DMS53 treated with DMSO at 0.1 percent for 48 hours (cell line): ENCODE results near the gene KRT82.

ENCODE experiments used
- DNase-seq: peaks from one replicate; lab custom pipeline; 2025; ENCODE audit not compliant: unreplicated experiment; lab: John Stamatoyannopoulos, UW

KRT82 gene

DNA sequence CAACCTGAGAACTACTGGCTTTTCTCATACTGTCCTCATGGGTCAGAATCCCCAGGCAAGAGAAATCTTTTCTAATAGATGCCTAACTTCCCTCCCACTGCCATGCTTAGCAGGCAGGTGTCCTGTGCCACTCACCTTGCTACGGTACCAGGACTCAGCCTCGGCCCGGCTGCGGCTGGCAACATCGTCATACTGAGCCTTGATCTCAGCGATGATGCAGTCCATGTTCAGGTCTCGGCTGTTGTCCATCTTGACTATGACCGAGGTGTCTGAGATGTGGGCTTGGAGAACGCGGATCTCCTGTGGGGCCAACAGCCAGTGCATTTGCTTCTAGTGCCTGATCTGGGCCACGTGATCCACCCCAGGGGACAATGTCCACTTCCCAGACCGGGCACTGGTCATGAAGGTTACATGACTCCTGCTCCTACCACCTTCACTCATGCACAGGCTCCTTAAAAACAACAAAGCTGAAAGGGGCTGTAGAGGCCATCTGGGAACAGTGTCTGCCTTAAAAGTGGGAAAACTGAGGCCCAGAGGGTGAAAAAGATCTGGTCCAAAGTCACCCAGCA is 42.9 kb downstream of the KRT82 start:
- no peak for DNase-seq

DNA sequence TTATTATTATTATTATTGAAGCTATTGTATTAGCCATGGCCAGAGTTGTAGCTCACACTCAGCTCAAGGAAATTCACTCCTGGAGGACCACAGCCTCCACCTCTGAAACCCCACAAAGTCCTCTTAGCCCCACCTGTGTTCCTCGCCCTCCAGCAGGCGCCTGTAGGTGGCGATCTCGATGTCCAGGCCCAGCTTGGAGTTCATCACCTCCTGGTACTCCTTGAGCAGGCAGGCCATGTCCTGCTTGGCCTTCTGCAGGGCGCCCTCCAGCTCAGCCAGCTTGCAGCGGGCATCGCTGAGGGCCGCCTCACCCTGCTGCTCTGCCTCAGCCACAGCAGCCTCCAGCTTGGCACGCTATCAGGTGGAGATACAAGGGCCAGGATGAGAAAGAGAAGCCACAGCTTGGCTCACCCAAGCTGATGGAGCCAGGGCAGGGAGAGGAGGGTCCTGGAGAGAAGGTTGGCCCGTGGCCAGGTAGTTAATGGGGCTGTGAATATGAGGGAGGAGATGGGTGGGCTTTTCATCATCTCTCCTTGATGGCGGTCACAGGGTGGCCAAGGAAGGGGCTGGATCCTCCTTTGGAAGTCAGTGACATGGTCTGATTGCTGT is 43.9 kb downstream of the KRT82 start:
- no peak for DNase-seq

DNA sequence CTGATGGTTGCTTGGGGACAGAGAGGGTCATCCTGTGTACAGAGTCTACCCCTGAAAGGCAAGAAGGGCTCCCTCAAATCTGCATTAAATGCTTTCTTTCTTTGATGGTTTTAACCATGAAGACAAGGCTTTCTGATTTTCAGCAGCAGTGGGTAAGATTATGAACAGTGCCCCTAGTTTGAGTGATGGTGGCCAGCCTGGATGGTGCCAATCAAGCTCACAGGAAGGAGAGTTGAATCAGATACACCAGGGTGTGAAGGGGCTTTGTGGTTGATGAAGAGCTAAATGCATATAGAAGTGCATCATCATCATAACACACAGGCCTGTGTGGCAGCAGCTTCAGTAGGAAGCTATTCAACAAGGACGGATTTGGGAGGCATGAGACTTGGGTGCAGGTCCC is 44.6 kb downstream of the KRT82 start:
- no peak for DNase-seq

DNA sequence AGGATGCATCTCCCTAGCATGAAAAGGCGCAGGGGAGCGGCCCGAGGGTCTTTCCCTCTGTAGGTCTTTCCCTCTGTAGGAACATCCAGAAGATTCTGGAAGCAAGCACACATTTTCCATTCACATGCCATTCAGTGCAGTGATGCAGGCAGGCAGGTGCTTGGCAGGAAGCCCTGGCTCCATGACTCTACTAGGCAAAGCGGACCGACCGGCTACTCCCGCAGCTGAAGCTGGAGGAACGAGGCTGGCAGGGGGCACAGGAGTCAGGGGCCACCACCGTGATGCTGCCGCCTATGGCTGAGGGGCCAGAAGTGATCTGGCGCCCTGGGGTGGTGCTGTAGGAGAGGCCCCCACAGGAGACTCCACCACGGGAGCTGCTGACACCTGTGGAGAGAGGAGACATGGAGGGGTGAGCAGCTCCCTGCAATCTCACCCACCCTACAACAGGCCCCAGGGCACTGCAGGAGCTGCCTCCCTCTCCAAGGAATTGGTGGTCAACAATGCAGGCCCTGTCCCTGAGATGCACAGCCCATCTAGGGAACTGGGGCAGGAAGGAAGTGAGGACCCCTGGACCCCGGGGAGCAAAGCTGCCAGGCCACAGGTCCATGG is 45.4 kb downstream of the KRT82 start:
- no peak for DNase-seq

DNA sequence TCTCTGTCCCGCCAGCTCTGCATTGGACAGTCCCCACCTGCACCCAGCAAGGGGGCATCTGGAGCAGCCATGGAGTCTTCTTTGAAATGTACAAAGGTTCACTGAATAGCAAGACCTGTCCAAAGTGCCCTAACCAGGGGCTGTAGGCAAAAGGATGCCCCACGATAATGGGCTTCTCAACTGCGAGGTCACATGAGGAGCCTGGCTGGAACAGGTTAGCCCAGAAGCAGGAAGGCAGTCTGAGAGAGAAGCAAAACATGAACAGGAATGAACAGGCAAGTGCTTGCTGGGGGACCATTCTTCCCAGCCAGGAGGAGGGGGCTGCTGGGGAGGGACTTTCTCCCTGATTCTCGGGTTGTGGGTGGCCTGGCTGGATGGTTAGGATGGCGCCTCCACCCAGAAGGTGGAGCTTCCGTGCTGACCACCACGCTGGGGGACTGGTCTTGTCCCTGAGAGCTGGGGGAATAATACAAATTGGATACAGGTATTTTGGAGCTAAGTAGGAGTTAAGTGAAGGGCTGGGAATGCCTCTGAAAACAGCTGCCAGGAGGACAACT is 46.0 kb downstream of the KRT82 start:
- DNase-seq, result no peak

- no peak for DNase-seq
Observed at GRCh38 chr12:52359621-52360061, 46.5 kb downstream of the KRT82 start.

GRCh38 chr12:52358575-52359350 is 47.4 kb downstream of the KRT82 start:
- DNase-seq, result no peak

DNA sequence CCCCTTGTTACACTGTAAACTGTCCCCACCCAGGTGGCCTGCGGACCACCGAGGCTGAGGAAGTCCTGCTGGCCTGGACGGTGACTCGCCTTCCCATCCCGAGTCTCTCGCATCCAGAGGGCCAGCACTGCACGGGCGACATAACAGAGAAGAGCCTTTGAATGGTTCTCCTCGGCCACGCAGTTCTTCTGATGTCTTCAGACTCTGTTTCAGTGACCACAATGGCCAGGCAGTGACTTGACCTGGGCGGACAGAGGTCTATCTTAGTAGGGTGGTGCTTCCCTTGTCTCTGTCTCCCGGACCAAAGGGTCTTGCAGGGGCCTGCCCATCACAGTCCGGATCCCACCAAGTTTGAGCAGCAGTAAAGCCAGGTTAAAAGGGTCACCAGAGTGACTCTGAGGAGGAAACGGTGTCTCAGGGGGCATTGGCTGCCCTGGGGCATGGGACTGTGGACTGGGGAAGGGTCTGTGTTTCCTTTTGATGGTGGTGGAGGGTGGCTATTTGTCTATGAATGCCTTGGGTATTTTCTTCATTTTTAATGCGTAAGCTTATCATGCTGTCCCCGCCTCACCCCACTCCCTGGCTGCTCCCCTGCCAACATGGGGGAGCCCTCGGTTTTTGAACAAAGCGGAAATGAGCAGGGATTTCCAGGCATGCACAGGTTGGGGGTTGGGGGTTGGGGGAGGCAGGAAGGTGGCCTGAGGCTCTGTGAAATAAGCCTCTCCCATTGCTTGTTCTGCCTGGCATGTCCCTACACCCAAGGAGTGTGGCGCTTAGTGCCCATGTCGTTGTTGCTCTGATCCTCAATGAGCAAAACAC is 49.2 kb downstream of the KRT82 start:
- DNase-seq, result no peak

GRCh38 chr12:52356031-52356761 is 49.9 kb downstream of the KRT82 start:
- no peak for DNase-seq

DNA sequence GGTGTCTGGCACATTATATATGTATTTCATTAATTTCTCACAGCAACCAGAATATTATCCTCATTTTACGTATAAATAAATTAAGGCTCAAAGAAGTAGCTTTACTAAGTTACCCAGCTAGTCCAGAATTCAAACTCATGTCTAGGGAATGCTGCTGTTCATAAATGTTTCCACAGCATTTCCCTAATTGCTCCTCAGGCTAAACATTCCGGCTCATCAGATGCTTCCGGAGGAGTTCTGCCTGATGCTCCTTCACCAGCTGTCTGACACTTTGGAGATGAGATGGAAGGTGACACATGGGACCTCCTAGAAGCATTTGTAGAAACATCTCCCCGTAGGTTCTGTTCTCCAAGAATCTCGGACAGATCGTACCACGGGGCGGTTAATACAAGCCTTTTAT is 51.0 kb downstream of the KRT82 start:
- no peak for DNase-seq

DNA sequence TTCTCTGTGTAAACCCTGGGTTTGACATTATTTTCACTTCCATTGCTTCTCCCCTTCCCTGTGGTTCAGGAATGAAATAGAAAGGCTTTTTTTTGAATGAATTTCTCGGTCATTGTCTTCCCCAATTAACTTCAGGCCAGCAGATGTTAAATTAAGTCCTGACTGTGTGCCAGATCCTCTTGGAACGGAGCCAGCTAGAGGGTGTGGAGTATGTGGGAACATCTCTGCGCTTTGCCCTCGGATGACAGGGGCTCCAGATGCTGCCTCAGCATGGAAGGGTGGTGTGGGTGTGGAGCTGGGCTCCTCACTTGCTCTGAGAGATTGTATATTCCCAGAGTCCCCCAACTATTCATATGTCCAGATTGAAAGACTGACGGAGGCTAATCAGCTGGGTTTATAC is 51.9 kb downstream of the KRT82 start:
- DNase-seq, result no peak

GRCh38 chr12:52353766-52354165 is 52.4 kb downstream of the KRT82 start:
- no peak for DNase-seq

GRCh38 chr12:52352951-52353350 is 53.2 kb downstream of the KRT82 start:
- no peak for DNase-seq

DNA sequence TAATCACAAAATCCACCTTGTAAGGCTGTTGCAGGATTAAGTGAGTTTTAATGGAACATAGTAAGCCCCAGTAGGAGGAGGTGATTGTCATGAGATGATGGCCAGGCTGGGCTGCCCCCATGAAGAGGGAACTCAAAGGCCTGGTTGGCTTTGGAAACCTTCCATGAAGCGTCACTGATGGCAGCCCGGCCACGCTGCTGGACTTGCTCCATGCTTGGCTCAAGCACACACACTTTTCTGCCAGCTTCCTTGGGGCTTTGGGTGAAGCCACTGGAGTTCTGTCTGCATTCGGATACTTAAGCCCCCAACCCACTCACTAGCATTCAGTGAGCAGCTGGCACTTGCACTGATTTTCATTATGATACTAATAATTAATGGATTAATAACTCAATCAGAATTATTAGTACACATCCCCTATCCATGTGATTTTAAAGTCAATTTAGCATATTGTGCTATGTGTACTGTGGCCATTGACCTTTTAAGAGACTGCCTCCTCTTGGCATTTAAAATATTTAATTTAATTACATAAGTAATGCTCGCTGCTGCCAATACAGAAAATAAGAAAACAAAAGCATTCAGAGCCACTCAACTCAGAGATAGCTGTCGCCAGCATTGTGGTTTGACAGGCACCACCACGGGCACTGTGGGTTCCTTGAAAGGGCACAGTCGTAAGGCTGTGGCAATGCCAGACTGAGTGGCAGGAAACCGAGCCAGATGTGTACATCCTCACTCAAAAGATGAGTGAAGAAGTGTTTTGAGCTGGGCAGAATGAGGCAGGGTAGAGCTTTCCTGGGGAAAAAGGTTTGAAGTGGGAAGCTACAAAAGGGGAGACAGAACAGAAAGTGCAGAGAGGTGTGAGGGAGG is 54.7 kb downstream of the KRT82 start:
- DNase-seq, result no peak

DNA sequence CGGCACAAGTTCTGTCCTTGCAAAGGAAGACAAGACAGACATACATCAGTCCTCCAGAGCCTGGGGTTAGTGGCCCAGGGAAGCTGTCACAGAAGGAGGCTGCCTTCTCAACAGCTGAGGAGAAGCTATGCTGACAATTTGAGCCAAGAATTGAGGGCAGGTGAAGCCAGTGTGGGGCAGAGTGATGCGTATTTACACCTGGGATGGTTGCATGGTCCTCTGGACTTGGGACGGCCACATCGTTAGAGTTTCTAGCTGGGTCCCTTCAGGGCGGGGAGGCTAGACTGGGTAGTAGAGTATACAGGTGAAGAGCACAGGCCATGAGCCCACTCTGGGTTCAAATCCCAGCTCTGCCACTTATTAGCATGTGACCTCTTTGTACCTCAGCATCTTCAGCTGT is 55.3 kb downstream of the KRT82 start:
- no peak for DNase-seq

GRCh38 chr12:52350021-52350620 is 56.0 kb downstream of the KRT82 start:
- DNase-seq, result no peak

DNA sequence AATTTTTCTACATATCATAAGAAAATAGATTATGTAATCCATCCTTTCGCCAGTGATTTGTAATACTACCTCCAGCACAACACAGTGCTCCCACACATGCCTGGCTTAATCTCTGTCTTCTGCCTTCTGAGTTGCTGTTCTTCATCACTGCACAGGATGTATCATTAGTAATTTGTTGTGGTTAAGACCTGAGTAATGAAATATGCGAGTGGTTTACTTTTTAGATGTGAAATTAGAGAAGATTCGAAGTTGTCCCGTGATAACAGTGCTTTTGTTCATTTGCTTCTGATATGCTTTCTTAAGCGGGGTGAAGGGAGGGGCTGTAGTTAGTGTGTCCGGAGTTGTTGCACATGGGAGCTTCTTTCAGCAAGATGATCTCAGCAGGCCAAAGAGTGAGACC is 56.9 kb downstream of the KRT82 start:
- DNase-seq, result no peak

DNA sequence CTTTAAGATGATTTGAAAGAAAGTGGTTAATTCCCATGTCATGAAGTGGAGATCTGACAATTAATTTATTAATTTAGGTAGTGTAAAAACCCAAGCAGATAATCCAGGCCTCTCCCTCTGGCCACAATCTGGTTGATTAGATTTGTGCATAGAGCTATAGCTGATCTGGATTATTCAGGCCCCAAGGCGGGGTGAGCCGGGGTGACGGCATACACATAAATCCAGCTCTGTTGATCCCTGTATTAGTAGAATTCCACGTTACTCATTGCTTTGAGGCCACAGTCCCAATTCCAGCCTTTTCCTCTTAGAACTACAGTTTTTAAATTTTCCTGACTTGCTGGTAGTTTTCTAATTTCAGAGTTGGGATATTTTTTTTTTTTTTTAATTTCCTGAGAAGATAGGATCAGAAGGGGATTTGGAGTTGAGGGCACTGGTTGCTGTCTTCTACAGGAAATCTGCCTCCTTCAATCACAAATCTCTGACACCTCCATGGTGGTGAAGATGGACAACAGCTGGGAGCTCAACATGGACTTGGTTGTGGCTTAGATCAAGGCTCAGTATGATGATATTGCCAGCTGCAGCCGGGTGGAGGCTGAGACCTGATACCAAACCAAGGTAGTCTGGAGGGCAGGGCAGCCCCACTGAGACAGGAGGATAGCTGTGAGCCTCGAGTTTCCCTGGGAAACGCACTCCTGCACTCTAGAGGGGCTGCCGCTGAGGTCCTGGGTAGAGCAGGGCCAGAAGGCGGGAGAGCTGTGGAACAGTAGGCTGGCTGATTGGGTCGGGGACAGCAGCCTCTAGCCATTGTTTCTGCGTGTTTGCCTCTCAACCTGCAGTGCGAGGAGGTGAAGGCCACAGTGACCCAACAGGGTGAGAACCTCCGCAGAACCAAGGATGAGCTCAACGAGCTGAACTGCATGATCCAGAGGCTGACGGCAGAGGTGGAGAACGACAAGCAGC is 58.3 kb downstream of the KRT82 start:
- no peak for DNase-seq
